IMR-90 (cell line): ENCODE data around the gene CALN1.

Experiments
- CTCF ChIP-seq: conservative IDR thresholded peaks from 2 replicates; pipeline ENCODE4 v1.5.1; 2012; ENCODE audit warnings: mild to moderate bottlenecking, low read depth, low read length, improper control_type of control experiment
- RAD21 ChIP-seq: IDR thresholded peaks from 2 replicates; pipeline ENCODE4 v1.6.1; 2012; ENCODE audit warnings: low read length, improper control_type of control experiment
- TF ChIP-seq, protein P1 (sequence below): fragments of 150-350 bp; IDR thresholded peaks from 2 replicates; pipeline ENCODE4 v1.6.1; 2017; ENCODE audit warnings: mild to moderate bottlenecking, antibody characterized with exemption, low read length, low read depth

- TF ChIP-seq CTCF, result no peak
- no peak for TF ChIP-seq RAD21
- TF ChIP-seq, protein P1, sequence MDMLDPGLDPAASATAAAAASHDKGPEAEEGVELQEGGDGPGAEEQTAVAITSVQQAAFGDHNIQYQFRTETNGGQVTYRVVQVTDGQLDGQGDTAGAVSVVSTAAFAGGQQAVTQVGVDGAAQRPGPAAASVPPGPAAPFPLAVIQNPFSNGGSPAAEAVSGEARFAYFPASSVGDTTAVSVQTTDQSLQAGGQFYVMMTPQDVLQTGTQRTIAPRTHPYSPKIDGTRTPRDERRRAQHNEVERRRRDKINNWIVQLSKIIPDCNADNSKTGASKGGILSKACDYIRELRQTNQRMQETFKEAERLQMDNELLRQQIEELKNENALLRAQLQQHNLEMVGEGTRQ, result no peak
Measured at GRCh38 chr7:72040641-72041040, 371.5 kb downstream of the CALN1 start.
